HG03108 (cell line): ENCODE results near the gene TNFRSF25.
"Not testable (repeated sequence)": the region's sequence is repeated elsewhere in the genome, so short reads cannot be mapped to it uniquely, and the experiment has no call there.

Experiments used
- ATAC-seq: cut with Tn5 transposase; IDR thresholded peaks from one replicate; pipeline ENCODE4 v1.9.1; 2021; ENCODE audit warnings: moderate library complexity; ENCODE audit not compliant: unreplicated experiment

TNFRSF25 gene

GRCh38 chr1:6454856-6455751, 10.9 kb downstream of the TNFRSF25 start:
- no peak for ATAC-seq

GRCh38 chr1:6453895-6454855, 11.8 kb downstream of the TNFRSF25 start:
- not testable (repeated sequence) for ATAC-seq

- no peak for ATAC-seq
These were observed 15.0 kb downstream of the TNFRSF25 start for GRCh38 chr1:6450943-6451373.

- not testable (repeated sequence) for ATAC-seq
These were observed 15.5 kb downstream of the TNFRSF25 start for GRCh38 chr1:6450486-6450885.

GRCh38 chr1:6450005-6450450, 15.9 kb downstream of the TNFRSF25 start:
- ATAC-seq = no peak

GRCh38 chr1:6448749-6449631, 17.0 kb downstream of the TNFRSF25 start:
- no peak for ATAC-seq

GRCh38 chr1:6447818-6448748, 17.9 kb downstream of the TNFRSF25 start:
- no peak for ATAC-seq

GRCh38 chr1:6447016-6447817, 18.8 kb downstream of the TNFRSF25 start:
- ATAC-seq = no peak

GRCh38 chr1:6446665-6447015, 19.3 kb downstream of the TNFRSF25 start:
- no peak for ATAC-seq

- ATAC-seq = not testable (repeated sequence)
These were observed 20.0 kb downstream of the TNFRSF25 start for GRCh38 chr1:6445929-6446328.

- ATAC-seq = no peak
These were observed 20.8 kb downstream of the TNFRSF25 start for GRCh38 chr1:6445062-6445763.

- ATAC-seq = no peak
These were observed 21.6 kb downstream of the TNFRSF25 start for GRCh38 chr1:6444377-6444776.

- ATAC-seq = no peak
These were observed 22.4 kb downstream of the TNFRSF25 start for GRCh38 chr1:6443339-6444115.

GRCh38 chr1:6441586-6441985, 24.4 kb downstream of the TNFRSF25 start:
- ATAC-seq = no peak

GRCh38 chr1:6440198-6441126, 25.5 kb downstream of the TNFRSF25 start:
- peak; percentile 58 for ATAC-seq

GRCh38 chr1:6438047-6438525, 27.9 kb downstream of the TNFRSF25 start:
- no peak for ATAC-seq
